ENCODE measurements around the gene ALDH4A1. TPM values are rescaled to one million over a fixed set of nuclear protein-coding genes. Genes with fewer than 3 reads are reported as not detected.
"Not testable (repeated sequence)": the region's sequence is repeated elsewhere in the genome, so short reads cannot be mapped to it uniquely, and the experiment has no call there.

The ALDH4A1 gene
- total RNA-seq, 1 donor from 2014 or later: 54.8 TPM

GRCh38 chr1:18877282-18877681 lies 25.1 kb downstream of the ALDH4A1 start:
- ATAC-seq: no peak

- ATAC-seq: no peak
Measured at GRCh38 chr1:18876210-18876609, 26.1 kb downstream of the ALDH4A1 start.

DNA sequence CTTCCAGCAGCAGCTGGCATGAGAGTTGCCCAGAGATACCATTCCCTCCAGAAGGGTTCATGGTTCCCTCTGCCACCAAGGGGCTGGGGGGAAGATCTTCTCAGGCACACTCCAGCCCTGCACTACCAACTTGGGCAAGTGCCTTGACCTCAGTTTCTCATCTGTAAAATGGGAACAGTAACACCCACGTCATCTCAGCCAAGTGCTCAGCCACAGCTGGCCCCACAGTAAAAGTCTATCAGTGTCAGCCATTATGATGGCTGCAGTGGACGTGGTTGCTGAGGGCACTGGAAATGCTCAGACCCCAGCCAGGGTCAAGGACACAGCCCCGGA lies 26.6 kb downstream of the ALDH4A1 start:
- ATAC-seq: no peak

DNA sequence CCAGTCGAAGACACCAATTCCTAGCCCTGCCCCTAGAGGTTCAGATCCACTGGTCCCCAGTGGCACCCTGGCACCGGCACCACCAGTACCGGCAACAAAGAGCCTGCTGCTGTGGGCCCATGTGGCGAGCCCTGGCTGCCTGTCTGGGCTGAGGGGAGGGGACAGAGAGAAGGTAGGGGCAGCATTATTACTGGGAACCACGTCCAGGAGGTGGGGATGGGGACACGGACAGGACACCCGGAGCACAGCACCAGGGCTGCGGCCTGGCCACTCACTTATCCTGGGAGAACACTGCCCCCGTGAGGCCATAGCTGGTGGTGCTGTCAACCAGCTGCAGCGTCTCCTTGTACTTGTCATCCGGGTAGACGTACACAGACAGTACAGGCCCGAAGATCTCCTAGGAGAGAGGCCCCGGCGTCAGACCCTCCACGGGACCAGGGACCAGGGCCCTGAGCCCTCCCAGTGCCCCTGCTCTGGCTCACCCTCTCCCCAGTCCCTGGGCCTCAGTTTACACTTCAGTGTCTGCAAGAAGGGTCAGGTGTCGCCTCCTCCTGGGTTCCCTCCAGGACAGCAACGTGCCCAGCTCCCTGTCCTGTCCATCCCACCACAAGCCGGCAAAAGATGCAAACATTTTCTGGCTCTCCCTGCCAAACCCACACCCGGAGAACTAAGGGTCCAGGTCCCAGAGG lies 27.1 kb downstream of the ALDH4A1 start:
- ATAC-seq: peak; percentile 71

GRCh38 chr1:18874600-18874999 lies 27.8 kb downstream of the ALDH4A1 start:
- no peak for ATAC-seq

DNA sequence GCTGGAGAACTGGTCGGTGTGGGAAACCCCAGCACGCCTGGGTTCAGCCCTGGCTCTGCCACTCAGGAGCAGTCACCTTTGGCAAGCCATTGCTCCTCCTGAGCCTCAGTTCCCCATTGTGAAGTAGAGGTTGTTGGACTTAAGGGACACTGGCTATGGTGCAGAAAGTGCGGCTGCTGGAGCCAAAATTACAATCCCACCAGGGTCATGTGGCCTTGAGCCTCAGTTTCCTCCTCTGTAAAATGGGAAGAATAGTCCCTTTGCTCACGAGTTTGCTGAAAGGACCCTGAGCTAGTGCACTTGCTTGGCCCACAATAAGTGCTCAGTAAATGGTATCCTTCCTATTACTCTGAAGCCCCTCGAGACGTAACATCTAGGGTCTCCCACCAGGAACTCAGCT lies 28.3 kb downstream of the ALDH4A1 start:
- ATAC-seq: no peak

- no peak for ATAC-seq
Measured at GRCh38 chr1:18872071-18872611, 30.2 kb downstream of the ALDH4A1 start.

GRCh38 chr1:18871401-18872070 lies 30.8 kb downstream of the ALDH4A1 start:
- ATAC-seq: no peak

- ATAC-seq: no peak
Measured at GRCh38 chr1:18870957-18871356, 31.4 kb downstream of the ALDH4A1 start.

GRCh38 chr1:18870595-18870865 lies 31.8 kb downstream of the ALDH4A1 start:
- not testable (repeated sequence) for ATAC-seq

- ATAC-seq: no peak
Measured at GRCh38 chr1:18869847-18870594, 32.3 kb downstream of the ALDH4A1 start.

- ATAC-seq: no peak
Measured at GRCh38 chr1:18868801-18869424, 33.4 kb downstream of the ALDH4A1 start.

- ATAC-seq: no peak
Measured at GRCh38 chr1:18868354-18868753, 34.0 kb downstream of the ALDH4A1 start.

DNA sequence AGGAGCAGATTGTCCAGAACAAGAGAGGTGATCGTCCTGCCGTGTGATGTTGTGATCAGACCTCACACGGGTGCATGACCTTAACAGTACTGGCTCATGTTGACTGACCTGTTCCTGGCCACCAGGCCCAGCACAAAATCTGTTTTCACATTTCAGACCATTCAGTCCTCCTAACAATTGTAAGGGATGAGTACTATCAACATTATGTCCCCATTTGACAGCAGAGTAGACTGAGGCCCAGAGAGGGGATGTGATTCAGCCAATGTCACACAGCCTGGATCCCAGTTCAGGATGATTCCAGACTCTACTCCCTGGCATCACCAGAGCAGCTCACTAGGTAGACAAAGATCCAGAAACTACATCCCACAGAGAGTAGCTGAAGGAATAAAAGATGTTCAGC lies 35.5 kb downstream of the ALDH4A1 start:
- no peak for ATAC-seq

- ATAC-seq: no peak
Measured at GRCh38 chr1:18866314-18866713, 36.0 kb downstream of the ALDH4A1 start.

DNA sequence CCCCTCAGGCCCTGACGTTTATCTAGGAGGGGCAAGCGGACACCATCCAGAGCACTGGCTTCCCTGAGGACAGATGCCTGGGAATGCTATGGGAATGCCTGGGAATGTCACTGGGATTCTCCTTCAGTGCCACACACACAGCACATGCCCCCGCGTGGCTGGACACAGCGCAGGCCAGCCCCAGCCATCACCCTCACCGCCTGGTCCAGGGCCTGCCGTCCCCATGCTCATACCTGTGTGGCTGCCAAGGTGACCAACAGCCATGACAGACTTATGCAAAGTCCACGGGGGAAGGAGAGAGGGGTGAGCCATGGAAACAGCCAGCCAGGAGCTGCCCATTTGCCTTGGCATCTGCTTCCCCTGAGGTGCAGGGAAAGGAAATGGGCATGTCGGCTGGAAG lies 37.2 kb downstream of the ALDH4A1 start:
- no peak for ATAC-seq

DNA sequence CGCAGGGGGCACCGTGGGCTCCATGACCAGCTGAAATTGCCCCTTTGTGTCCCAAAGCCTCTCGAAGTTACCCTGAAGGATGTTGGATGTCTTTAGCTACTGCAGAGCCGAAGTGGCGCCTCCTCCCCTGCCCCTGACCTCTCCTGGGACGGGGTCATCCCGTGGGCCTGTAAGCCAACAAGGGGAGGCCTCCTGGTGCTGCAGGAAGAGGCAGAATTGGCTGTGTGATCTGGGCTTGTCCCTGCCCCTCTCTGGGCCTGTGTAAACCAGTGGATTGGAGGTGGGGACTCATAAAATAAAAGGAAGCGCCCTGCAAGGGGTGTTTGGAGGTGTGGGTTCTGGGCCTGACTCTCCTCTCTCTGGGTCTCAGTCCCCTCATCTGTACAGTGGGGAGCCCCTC lies 40.8 kb downstream of the ALDH4A1 start:
- ATAC-seq: no peak

- no peak for ATAC-seq
Measured at GRCh38 chr1:18861082-18861481, 41.3 kb downstream of the ALDH4A1 start.

DNA sequence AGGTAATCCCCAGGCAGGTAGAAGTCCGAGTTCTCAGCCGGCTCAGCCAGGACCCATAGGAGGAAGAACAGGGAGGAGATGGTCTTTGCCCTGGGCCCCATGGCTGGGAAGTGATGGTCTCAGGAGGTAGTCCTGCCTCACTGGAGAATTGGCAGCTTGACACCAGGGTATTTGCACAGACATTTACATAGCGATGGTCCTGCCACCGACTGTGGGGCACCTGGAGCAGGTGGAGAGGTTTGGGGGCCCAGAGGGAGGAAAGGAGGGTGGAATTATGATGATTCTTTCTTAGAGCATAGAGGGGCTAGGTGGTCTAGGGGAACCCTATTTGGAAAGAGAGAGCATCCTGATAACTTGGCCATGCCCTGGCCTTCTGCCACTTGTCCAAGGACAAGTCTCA lies 42.8 kb downstream of the ALDH4A1 start, which contains the start of gene TAS1R2:
TAS1R2 (minus strand) TSS at position 101 of the 400 bp plus-strand sequence; CDS start at position 101, 0 bp downstream.
- ATAC-seq: no peak

- no peak for ATAC-seq
Measured at GRCh38 chr1:18858070-18858688, 44.2 kb downstream of the ALDH4A1 start.

DNA sequence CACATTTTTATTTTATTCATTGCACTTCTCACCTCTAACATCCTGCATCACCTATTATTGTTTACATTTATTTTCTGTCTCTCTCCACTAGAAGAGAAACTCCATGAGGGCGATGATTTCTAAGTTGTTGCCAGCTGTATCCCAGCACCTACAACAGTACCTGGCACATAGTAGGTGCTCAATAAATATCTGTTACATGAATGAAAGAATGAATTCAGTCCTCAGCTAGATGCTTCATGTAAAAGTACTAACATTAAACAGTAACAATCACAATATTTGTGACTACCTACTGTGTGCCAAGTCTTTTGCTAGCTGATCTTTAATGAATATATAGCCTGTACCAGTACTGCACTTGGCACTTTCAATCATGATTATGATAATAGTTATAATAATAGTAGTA lies 45.9 kb downstream of the ALDH4A1 start:
- no peak for ATAC-seq

DNA sequence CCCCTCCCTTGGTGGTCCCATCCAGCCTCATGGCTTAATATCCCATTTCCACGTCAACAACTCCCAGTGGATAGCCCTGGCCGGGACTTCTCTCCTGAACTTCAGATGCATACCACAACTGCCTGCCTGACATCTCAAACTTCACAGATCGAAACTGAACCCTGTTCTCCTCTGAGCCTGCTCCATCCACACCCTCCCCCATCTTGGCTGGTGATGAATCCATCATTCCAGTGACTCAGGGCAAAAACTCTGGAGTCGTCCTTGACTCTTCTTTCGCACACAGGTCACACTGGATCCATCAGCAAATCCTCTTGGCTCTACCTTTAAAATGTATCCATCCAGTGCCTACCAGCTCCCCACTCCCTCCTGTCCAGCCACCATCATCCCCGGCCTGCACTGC lies 46.8 kb downstream of the ALDH4A1 start:
- ATAC-seq: no peak
